Liver (tissue), 9 donors: ENCODE data around the gene ZC3HAV1. TPM values are rescaled to one million over a fixed set of nuclear protein-coding genes. Genes with fewer than 3 reads are reported as not detected.

Source experiments
- DNase-seq: peaks from one replicate; pipeline ENCODE4 v3.0.0-alpha.2; 2017; ENCODE audit warnings: low spot score
- H3K27ac ChIP-seq, 2 donors: one replicate each; pipeline ENCODE4 v1.7.0; 2013; ENCODE audit warnings: inconsistent platforms in 2 of 2, low read length in 2 of 2, control low read depth in 1 of 2, low read depth in 1 of 2, mild to moderate bottlenecking in 1 of 2
- H3K27me3 ChIP-seq, 4 donors: one replicate each; pipeline versions ENCODE4 v1.6.1 to v1.7.0; 2013; ENCODE audit warnings: low read length in 3 of 4, inconsistent platforms in 1 of 4, mild to moderate bottlenecking in 1 of 4, moderate library complexity in 1 of 4; ENCODE audit not compliant: control insufficient read depth in 4 of 4, insufficient read depth in 4 of 4
- H3K36me3 ChIP-seq, 4 donors: one replicate each; pipeline versions ENCODE4 v1.6.1 to v1.7.0; 2013; ENCODE audit warnings: low read length in 3 of 4, mild to moderate bottlenecking in 3 of 4, low read depth in 1 of 4, moderate library complexity in 1 of 4; ENCODE audit not compliant: control insufficient read depth in 4 of 4, insufficient read depth in 3 of 4
- H3K4me1 ChIP-seq, 4 donors: one replicate each; pipeline versions ENCODE4 v1.6.1 to v1.7.0; 2013; ENCODE audit warnings: low read length in 3 of 4, mild to moderate bottlenecking in 3 of 4, moderate library complexity in 1 of 4; ENCODE audit not compliant: control insufficient read depth in 4 of 4, insufficient read depth in 4 of 4
- H3K4me3 ChIP-seq, 3 donors: one replicate each; pipeline versions ENCODE4 v1.6.1 to v1.7.0; 2013; ENCODE audit warnings: low read length in 3 of 3, control low read depth in 1 of 3, low read depth in 1 of 3, mild to moderate bottlenecking in 1 of 3
- H3K9ac ChIP-seq, 2 donors: one replicate each; pipeline ENCODE4 v1.7.0; 2013; ENCODE audit warnings: low read length in 2 of 2, mild to moderate bottlenecking in 2 of 2, moderate library complexity in 2 of 2, control low read depth in 1 of 2, low read depth in 1 of 2
- H3K9me3 ChIP-seq, 4 donors: one replicate each; pipeline versions ENCODE4 v1.6.1 to v1.7.0; 2013; ENCODE audit warnings: low read length in 3 of 4; ENCODE audit not compliant: control insufficient read depth in 4 of 4
- ATF3 ChIP-seq: IDR thresholded peaks from 2 replicates; pipeline ENCODE4 v1.6.1; 2016; ENCODE audit warnings: antibody characterized with exemption
- CTCF ChIP-seq: fragments of 150-350 bp; IDR thresholded peaks from 2 replicates; pipeline ENCODE4 v1.5.1; 2017; ENCODE audit warnings: improper control_type of control experiment, low read depth, low read length; ENCODE audit not compliant: missing input control
- EGR1 ChIP-seq, 2 donors: IDR thresholded peaks; 2 replicates each; pipeline ENCODE4 v1.6.1; 2016 to 2018; ENCODE audit warnings: antibody characterized with exemption in 2 of 2, low read depth in 2 of 2
- FOXA1 ChIP-seq: IDR thresholded peaks from 2 replicates; pipeline ENCODE4 v1.6.1; 2016; ENCODE audit warnings: antibody characterized with exemption
- FOXA2 ChIP-seq: IDR thresholded peaks from 2 replicates; pipeline ENCODE4 v1.6.1; 2016; ENCODE audit warnings: antibody characterized with exemption
- GABPA ChIP-seq, 2 donors: IDR thresholded peaks in 1 of 2; conservative IDR thresholded peaks in 1 of 2; 2 replicates each; pipeline ENCODE4 v1.6.1; 2016; ENCODE audit warnings: antibody characterized with exemption in 2 of 2, mild to moderate bottlenecking in 1 of 2, moderate library complexity in 1 of 2
- HNF4A ChIP-seq, 2 donors: conservative IDR thresholded peaks; 2 replicates each; pipeline ENCODE4 v1.6.1; 2016; ENCODE audit warnings: antibody characterized with exemption in 2 of 2, mild to moderate bottlenecking in 2 of 2
- HNF4G ChIP-seq: IDR thresholded peaks from 2 replicates; pipeline ENCODE4 v1.6.1; 2016; ENCODE audit warnings: antibody characterized with exemption
- JUND ChIP-seq, 2 donors: IDR thresholded peaks; 2 replicates each; pipeline ENCODE4 v1.6.1; 2016; ENCODE audit warnings: antibody characterized with exemption in 2 of 2
- MAX ChIP-seq: IDR thresholded peaks from 2 replicates; pipeline ENCODE4 v1.6.1; 2016; ENCODE audit warnings: antibody characterized with exemption
- NR2F2 ChIP-seq: IDR thresholded peaks from 2 replicates; pipeline ENCODE4 v1.6.1; 2016; ENCODE audit warnings: antibody characterized with exemption
- RAD21 ChIP-seq, 2 donors: IDR thresholded peaks; 2 replicates each; pipeline ENCODE4 v1.6.1; 2016; ENCODE audit warnings: antibody characterized with exemption in 2 of 2, mild to moderate bottlenecking in 2 of 2
- REST ChIP-seq: IDR thresholded peaks from 2 replicates; pipeline ENCODE4 v1.6.1; 2016; ENCODE audit warnings: antibody characterized with exemption, mild to moderate bottlenecking
- RXRA ChIP-seq, 2 donors: IDR thresholded peaks; 2 replicates each; pipeline ENCODE4 v1.6.1; 2017 to 2018; ENCODE audit warnings: antibody characterized with exemption in 2 of 2, mild to moderate bottlenecking in 1 of 2
- SP1 ChIP-seq: IDR thresholded peaks from 2 replicates; pipeline ENCODE4 v1.6.1; 2018; ENCODE audit warnings: antibody characterized with exemption, mild to moderate bottlenecking
- TAF1 ChIP-seq: conservative IDR thresholded peaks from 2 replicates; pipeline ENCODE4 v1.6.1; 2016; ENCODE audit warnings: antibody characterized with exemption, mild to moderate bottlenecking
- YY1 ChIP-seq: IDR thresholded peaks from 2 replicates; pipeline ENCODE4 v1.6.1; 2016; ENCODE audit warnings: antibody characterized with exemption, mild to moderate bottlenecking
- ZBTB33 ChIP-seq: IDR thresholded peaks from 2 replicates; pipeline ENCODE4 v1.6.1; 2016; ENCODE audit warnings: antibody characterized with exemption
- WGBS: extraction: QIAGEN DNeasy Blood & Tissue Kit; methylation state at CpG from one replicate; pipeline ENCODE4 v1.1.7; 2013; 5-methylcytosine and 5-hydroxymethylcytosine counted together
- polyA plus RNA-seq, 2 donors: library from polyadenylated mRNA; stranded (reverse) in 1 of 2; unstranded in 1 of 2; fragments of 200-250 nt in 1 of 2; fragments of >200 nt in 1 of 2; fragmentation: Nextera tagmentation in 1 of 2; extraction: Ambion mirVana in 1 of 2; gene quantifications; one replicate each; pipeline versions ENCODE4 v1.2.1 to v1.2.3, GENCODE V29; 2013 to 2015
- total RNA-seq, 2 donors: library from RNA; depleted of rRNA; stranded (reverse); fragments of >200 nt; gene quantifications; one replicate each; pipeline ENCODE4 v1.2.3, GENCODE V29; 2014
- donor health status: healthy.
- donor health status: healthy.
- donor health status: healthy.
- donor health status: healthy.
- donor health status: healthy.

The ZC3HAV1 gene
- total and polyA plus RNA-seq, 4 donors: 6.6 to 40.5 (median 16.5) TPM

- H3K4me1 ChIP-seq: peaks cover 0 to 8% (median 3%) of the 10 kb centered on the region in 4 donors
- H3K9me3 ChIP-seq: no peaks in the 10 kb centered on the region
- H3K36me3 ChIP-seq: peaks cover 0 to 4% (median 0%) of the 10 kb centered on the region in 4 donors
- TF ChIP-seq RXRA (IDR thresholded peaks at IDR 0.05) (peak in 1 of 2 donors; percentile 32), MAX (no peak)
- 78% methylated on average over 8 of the region's 8 CpGs for WGBS
- no peak overlapping the region for H3K27ac ChIP-seq
- no peaks in the 10 kb centered on the region for H3K27me3 ChIP-seq
- DNase-seq: no peak
- H3K4me3 ChIP-seq: no peak overlapping the region
- H3K9ac ChIP-seq: no peak overlapping the region
Measured at GRCh38 chr7:139099172-139099947, 10.2 kb downstream of the ZC3HAV1 start.

- WGBS: 74% methylated on average over 13 of the region's 13 CpGs
- H3K4me3 ChIP-seq: no peak overlapping the region
- no peaks in the 10 kb centered on the region for H3K27me3 ChIP-seq
- no peaks in the 10 kb centered on the region for H3K9me3 ChIP-seq
- peak overlapping the region in 1 of 2 donors; percentile 8 for H3K27ac ChIP-seq
- H3K9ac ChIP-seq: no peak overlapping the region
- DNase-seq: no peak
- peaks cover 0 to 9% (median 5%) of the 10 kb centered on the region in 4 donors for H3K4me1 ChIP-seq
- H3K36me3 ChIP-seq: peaks cover 0 to 2% (median 0%) of the 10 kb centered on the region in 4 donors
- TF ChIP-seq RXRA (IDR thresholded peaks at IDR 0.05): no peak
- TF ChIP-seq HNF4A (conservative IDR thresholded peaks at IDR 0.05): no peak
- TF ChIP-seq CTCF: no peak
- TF ChIP-seq REST: no peak
- no peak for TF ChIP-seq RAD21 (IDR thresholded peaks at IDR 0.05)
- no peak for TF ChIP-seq GABPA (IDR thresholded peaks at IDR 0.05 in 1 of 2, conservative IDR thresholded peaks at IDR 0.05 in 1 of 2)
- no peak for TF ChIP-seq FOXA1
- no peak for TF ChIP-seq SP1
- no peak for TF ChIP-seq FOXA2
- no peak for TF ChIP-seq JUND (IDR thresholded peaks at IDR 0.05)
- TF ChIP-seq ZBTB33: no peak
- no peak for TF ChIP-seq ATF3
- no peak for TF ChIP-seq NR2F2
- TF ChIP-seq EGR1 (IDR thresholded peaks at IDR 0.05; ENCODE audit: low read depth in 2 of 2): no peak
- no peak for TF ChIP-seq TAF1
- no peak for TF ChIP-seq YY1
- TF ChIP-seq MAX: no peak
- no peak for TF ChIP-seq HNF4G
Measured at GRCh38 chr7:139095194-139095659, 14.3 kb downstream of the ZC3HAV1 start.
